Mesenchymal stem cell (in vitro differentiated cells and primary cell): ENCODE results near the gene SMPDL3B.
A peak's percentile ranks its signal among the peaks of the same experiment; 100 is the strongest.

Experiments used
- DNase-seq: peaks from one replicate; pipeline ENCODE4 v3.0.0-alpha.2; 2013
- H2AFZ ChIP-seq: one replicate; pipeline ENCODE4 v1.6.1; 2013; ENCODE audit warnings: low read depth, mild to moderate bottlenecking, control low read depth, inconsistent platforms, low read length, moderate library complexity
- H2AK5ac ChIP-seq: 2 replicates; pipeline ENCODE4 v1.6.1; 2013; ENCODE audit warnings: low read length, moderate library complexity, mild to moderate bottlenecking, inconsistent platforms; ENCODE audit not compliant: severe bottlenecking
- H2BK120ac ChIP-seq: one replicate; pipeline ENCODE4 v1.6.1; 2013; ENCODE audit warnings: low read depth, mild to moderate bottlenecking, inconsistent platforms, low read length, moderate library complexity
- H2BK12ac ChIP-seq, 2 experiments: one replicate each; pipeline ENCODE4 v1.6.1; 2013; ENCODE audit warnings: inconsistent platforms in 2 of 2, low read length in 2 of 2, mild to moderate bottlenecking in 2 of 2, moderate library complexity in 2 of 2, control low read depth in 1 of 2
- H2BK15ac ChIP-seq: one replicate; pipeline ENCODE4 v1.6.1; 2013; ENCODE audit warnings: mild to moderate bottlenecking, low read depth, inconsistent platforms; ENCODE audit not compliant: poor library complexity, severe bottlenecking
- H2BK5ac ChIP-seq: 2 replicates; pipeline ENCODE4 v1.6.1; 2013; ENCODE audit warnings: low read depth, mild to moderate bottlenecking, low read length, control low read depth, inconsistent platforms; ENCODE audit not compliant: poor library complexity, severe bottlenecking
- H3K14ac ChIP-seq, 2 experiments: one replicate each; pipeline ENCODE4 v1.6.1; 2013; ENCODE audit warnings: inconsistent platforms in 2 of 2, low read length in 2 of 2, control low read depth in 1 of 2, mild to moderate bottlenecking in 1 of 2, moderate library complexity in 1 of 2
- H3K18ac ChIP-seq, 2 experiments: one replicate each; pipeline ENCODE4 v1.6.1; 2013; ENCODE audit warnings: inconsistent platforms in 2 of 2, low read length in 2 of 2, control low read depth in 1 of 2, low read depth in 1 of 2, mild to moderate bottlenecking in 1 of 2
- H3K23ac ChIP-seq, 2 experiments: one replicate each; pipeline ENCODE4 v1.6.1; 2013; ENCODE audit warnings: inconsistent platforms in 2 of 2, low read length in 2 of 2, mild to moderate bottlenecking in 2 of 2, moderate library complexity in 2 of 2, control low read depth in 1 of 2
- H3K27ac ChIP-seq: 2 replicates; pipeline ENCODE4 v1.5.1; 2013; ENCODE audit warnings: mild to moderate bottlenecking, moderate library complexity, low read length, control low read depth, inconsistent platforms; ENCODE audit not compliant: poor library complexity, severe bottlenecking
- H3K27me3 ChIP-seq, 2 experiments: 2 replicates each; pipeline versions ENCODE4 v1.6.1 to v1.7.0; 2013; ENCODE audit warnings: low read length in 2 of 2, mild to moderate bottlenecking in 2 of 2, moderate library complexity in 2 of 2, control low read depth in 1 of 2, inconsistent platforms in 1 of 2; ENCODE audit not compliant: control insufficient read depth in 1 of 2, insufficient read depth in 1 of 2
- H3K36me3 ChIP-seq, 2 experiments: 2 replicates each; pipeline versions ENCODE4 v1.6.1 to v1.7.0; 2013; ENCODE audit warnings: low read length in 2 of 2, control low read depth in 1 of 2, inconsistent platforms in 1 of 2, low read depth in 1 of 2, mild to moderate bottlenecking in 1 of 2; ENCODE audit not compliant: insufficient read depth in 2 of 2, control insufficient read depth in 1 of 2
- H3K4ac ChIP-seq, 2 experiments: one replicate each; pipeline ENCODE4 v1.6.1; 2013; ENCODE audit warnings: inconsistent platforms in 2 of 2, low read length in 2 of 2, mild to moderate bottlenecking in 2 of 2, moderate library complexity in 2 of 2, control low read depth in 1 of 2, low read depth in 1 of 2
- H3K4me1 ChIP-seq: 2 replicates; pipeline ENCODE4 v1.6.1; 2013; ENCODE audit warnings: low read depth, low read length, control low read depth; ENCODE audit not compliant: control insufficient read depth, insufficient read depth
- H3K4me2 ChIP-seq: 2 replicates; pipeline ENCODE4 v1.6.1; 2013; ENCODE audit warnings: low read length, mild to moderate bottlenecking, inconsistent platforms; ENCODE audit not compliant: poor library complexity, severe bottlenecking
- H3K4me3 ChIP-seq, 2 experiments: 2 replicates each; pipeline versions ENCODE4 v1.5.1 to v1.7.0; 2013; ENCODE audit warnings: low read length in 2 of 2, mild to moderate bottlenecking in 2 of 2, control low read depth in 1 of 2, low read depth in 1 of 2; ENCODE audit not compliant: insufficient read depth in 1 of 2
- H3K79me1 ChIP-seq: replicated peaks from 2 replicates; pipeline ENCODE4 v1.6.1; 2013; ENCODE audit warnings: mild to moderate bottlenecking, control low read depth, low read length, inconsistent platforms; ENCODE audit not compliant: poor library complexity, severe bottlenecking
- H3K9ac ChIP-seq: 2 replicates; pipeline ENCODE4 v1.7.0; 2013; ENCODE audit warnings: mild to moderate bottlenecking, low read length, moderate library complexity
- H3K9me3 ChIP-seq: 2 replicates; pipeline ENCODE4 v1.7.0; 2013; ENCODE audit warnings: mild to moderate bottlenecking, low read length; ENCODE audit not compliant: control insufficient read depth
- H4K8ac ChIP-seq: one replicate; pipeline ENCODE4 v1.6.1; 2013; ENCODE audit warnings: inconsistent platforms, mild to moderate bottlenecking, low read length, moderate library complexity
- H4K91ac ChIP-seq: one replicate; pipeline ENCODE4 v1.6.1; 2013; ENCODE audit warnings: mild to moderate bottlenecking, low read length, inconsistent platforms
- WGBS: methylation state at CpG from one replicate; pipeline ENCODE4 v1.1.7; 2013; ENCODE audit warnings: mixed read lengths; 5-methylcytosine and 5-hydroxymethylcytosine counted together

The SMPDL3B gene

GRCh38 chr1:27973771-27974416 lies 39.1 kb downstream of the SMPDL3B start:
- H4K8ac ChIP-seq: no peak overlapping the region
- no peak overlapping the region for H2BK120ac ChIP-seq
- H3K4me1 ChIP-seq: no peaks in the 10 kb centered on the region
- no peak overlapping the region for H3K23ac ChIP-seq
- no peaks in the 10 kb centered on the region for H3K9me3 ChIP-seq
- no peak overlapping the region for H3K27ac ChIP-seq
- H3K14ac ChIP-seq: no peak overlapping the region
- no peak overlapping the region for H4K91ac ChIP-seq
- H2BK15ac ChIP-seq: no peak overlapping the region
- H3K4me2 ChIP-seq: no peak overlapping the region
- H3K9ac ChIP-seq: no peak overlapping the region
- no peak overlapping the region for H3K4ac ChIP-seq
- peaks cover 13 to 49% of the 10 kb centered on the region in 2 experiments for H3K36me3 ChIP-seq
- H2AK5ac ChIP-seq: no peak overlapping the region
- no peak overlapping the region for H2BK5ac ChIP-seq
- no peaks in the 10 kb centered on the region for H3K27me3 ChIP-seq
- WGBS: 98% methylated on average over 4 of the region's 4 CpGs
- DNase-seq: no peak
- H2AFZ ChIP-seq: no peak overlapping the region
- H2BK12ac ChIP-seq: no peak overlapping the region
- no peak overlapping the region for H3K4me3 ChIP-seq
- peaks cover 3% of the 10 kb centered on the region for H3K79me1 ChIP-seq
- H3K18ac ChIP-seq: no peak overlapping the region

- Histone ChIP-seq H3K4me3 (no peak overlapping the region), H4K91ac (no peak overlapping the region), H2BK5ac (no peak overlapping the region), H4K8ac (no peak overlapping the region), H3K27ac (no peak overlapping the region), H3K36me3 (peaks cover 13 to 49% of the 10 kb centered on the region in 2 experiments), H2AFZ (no peak overlapping the region), H3K27me3 (no peaks in the 10 kb centered on the region), H3K18ac (no peak overlapping the region), H3K23ac (no peak overlapping the region), H3K79me1 (peaks cover 3% of the 10 kb centered on the region), H3K4me2 (no peak overlapping the region), H2BK15ac (no peak overlapping the region), H3K9ac (no peak overlapping the region), H2BK120ac (no peak overlapping the region), H3K4me1 (no peaks in the 10 kb centered on the region), H3K4ac (no peak overlapping the region), H3K9me3 (no peaks in the 10 kb centered on the region), H3K14ac (no peak overlapping the region), H2AK5ac (no peak overlapping the region), H2BK12ac (no peak overlapping the region)
- no peak for DNase-seq
These were observed 39.6 kb downstream of the SMPDL3B start for GRCh38 chr1:27974417-27974781.

GRCh38 chr1:27979151-27979858 lies 44.5 kb downstream of the SMPDL3B start:
- H4K8ac ChIP-seq: no peak overlapping the region
- no peak overlapping the region for H3K23ac ChIP-seq
- WGBS: 100% methylated on average over 1 of the region's 1 CpG

GRCh38 chr1:27979859-27980201 lies 45.0 kb downstream of the SMPDL3B start:
- H4K8ac ChIP-seq: no peak overlapping the region
- H3K9me3 ChIP-seq: no peaks in the 10 kb centered on the region
- no peaks in the 10 kb centered on the region for H3K27me3 ChIP-seq
- peaks cover 3 to 22% of the 10 kb centered on the region in 2 experiments for H3K36me3 ChIP-seq
- H3K4ac ChIP-seq: no peak overlapping the region
- no peak overlapping the region for H2BK5ac ChIP-seq
- H2AFZ ChIP-seq: no peak overlapping the region
- H3K4me1 ChIP-seq: peaks cover 1% of the 10 kb centered on the region
- no peak overlapping the region for H3K4me3 ChIP-seq
- H2AK5ac ChIP-seq: no peak overlapping the region
- H3K18ac ChIP-seq: no peak overlapping the region
- no peak overlapping the region for H3K14ac ChIP-seq
- no peak for DNase-seq
- no peak overlapping the region for H3K23ac ChIP-seq
- peak overlapping the region; percentile 47 for H3K9ac ChIP-seq
- H3K27ac ChIP-seq: no peak overlapping the region
- no peak overlapping the region for H2BK15ac ChIP-seq
- no peak overlapping the region for H2BK12ac ChIP-seq
- no peak overlapping the region for H2BK120ac ChIP-seq
- no peaks in the 10 kb centered on the region for H3K79me1 ChIP-seq
- no peak overlapping the region for H4K91ac ChIP-seq
- no peak overlapping the region for H3K4me2 ChIP-seq
- WGBS: 68% methylated on average over 2 of the region's 2 CpGs

More at GRCh38 chr1:27979151-27979858, 44.5 kb downstream of the SMPDL3B start:
- no peaks in the 10 kb centered on the region for H3K27me3 ChIP-seq
- no peak overlapping the region for H3K18ac ChIP-seq
- no peak overlapping the region for H4K91ac ChIP-seq
- peak overlapping the region; percentile 44 for H3K9ac ChIP-seq
- H3K4me1 ChIP-seq: peaks cover 1% of the 10 kb centered on the region
- no peak overlapping the region for H3K4ac ChIP-seq
- no peak overlapping the region for H3K4me3 ChIP-seq
- H2BK5ac ChIP-seq: no peak overlapping the region
- no peak overlapping the region for H2AFZ ChIP-seq
- H2BK15ac ChIP-seq: no peak overlapping the region
- no peaks in the 10 kb centered on the region for H3K9me3 ChIP-seq
- H3K4me2 ChIP-seq: no peak overlapping the region
- H2BK120ac ChIP-seq: no peak overlapping the region
- no peak overlapping the region for H2AK5ac ChIP-seq
- H2BK12ac ChIP-seq: no peak overlapping the region
- H3K36me3 ChIP-seq: peaks cover 5 to 27% of the 10 kb centered on the region in 2 experiments
- no peaks in the 10 kb centered on the region for H3K79me1 ChIP-seq
- H3K27ac ChIP-seq: no peak overlapping the region
- no peak overlapping the region for H3K14ac ChIP-seq
- peak; percentile 76 for DNase-seq
